Fibroblast of villous mesenchyme (primary cell): Measurements from ENCODE around the gene SYN1. TPM values are rescaled to one million over a fixed set of nuclear protein-coding genes. Genes with fewer than 3 reads are reported as not detected.

Experiments used
- DNase-seq: peaks from one replicate; pipeline ENCODE4 v3.0.0-alpha.2; 2010; ENCODE audit warnings: low read depth
- H3K4me3 ChIP-seq: 2 replicates; pipeline ENCODE4 v1.5.1; 2011; ENCODE audit warnings: low read depth, mild to moderate bottlenecking, low read length
- CTCF ChIP-seq: IDR thresholded peaks from 2 replicates; pipeline ENCODE4 v1.5.1; 2012; ENCODE audit warnings: low read depth, mild to moderate bottlenecking, low read length; ENCODE audit not compliant: insufficient read depth
- total RNA-seq: library from RNA; depleted of rRNA; stranded (reverse); fragments of >200 nt; gene quantifications from 2 replicates; pipeline ENCODE4 v1.2.3, GENCODE V29; 2012

SYN1 gene
- total RNA-seq, 1 donor: not detected

DNA sequence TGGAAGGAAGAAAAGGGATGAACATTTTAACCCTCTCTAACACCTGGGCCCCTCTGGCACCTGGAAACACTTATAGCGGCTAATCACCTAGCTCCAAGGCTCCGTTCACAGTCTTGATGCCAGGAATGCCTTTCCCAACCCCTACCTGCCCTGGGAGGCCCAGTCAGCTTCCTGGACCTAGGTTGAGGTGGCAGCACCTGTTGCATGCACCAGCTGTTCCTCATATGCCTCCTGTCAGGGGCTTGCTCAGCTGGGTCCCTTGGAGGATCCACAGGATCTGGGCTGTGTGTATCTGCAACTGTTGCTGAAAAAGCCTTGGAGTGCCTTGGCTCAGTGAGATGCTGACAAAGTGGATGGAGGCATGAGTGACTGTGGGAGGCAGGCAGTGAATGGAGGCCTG, 5.7 kb upstream of the SYN1 start:
- DNase-seq: no peak
- no peak for TF ChIP-seq CTCF
- no peak overlapping the region for H3K4me3 ChIP-seq

DNA sequence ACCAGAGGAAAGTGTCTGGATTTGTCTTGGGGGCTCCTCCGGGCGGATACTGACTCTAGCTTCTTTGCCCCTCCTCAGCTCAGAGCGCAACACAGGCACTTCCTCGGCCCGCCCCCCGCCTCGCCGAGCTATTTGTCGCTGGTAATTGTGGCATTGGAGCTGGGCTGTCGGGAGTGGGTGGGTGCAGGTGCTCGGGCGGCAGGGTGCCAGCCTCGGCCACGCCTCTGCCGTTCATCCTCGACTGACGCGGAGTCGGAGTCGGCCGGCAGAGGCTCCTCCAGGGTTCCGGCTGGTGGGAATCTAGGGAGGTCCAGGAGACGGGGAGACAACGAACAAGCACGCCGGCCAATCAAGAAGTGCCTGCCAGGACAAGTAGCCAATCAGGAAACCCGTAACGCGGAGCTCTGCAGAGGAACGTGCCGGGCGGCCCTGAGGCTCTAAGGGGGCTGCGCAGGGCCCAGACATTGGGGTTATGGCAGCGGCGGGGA, 3.9 kb upstream of the SYN1 start:
- DNase-seq: peak; percentile 82
- no peak for TF ChIP-seq CTCF
- peak overlapping the region; percentile 50 for H3K4me3 ChIP-seq

DNA sequence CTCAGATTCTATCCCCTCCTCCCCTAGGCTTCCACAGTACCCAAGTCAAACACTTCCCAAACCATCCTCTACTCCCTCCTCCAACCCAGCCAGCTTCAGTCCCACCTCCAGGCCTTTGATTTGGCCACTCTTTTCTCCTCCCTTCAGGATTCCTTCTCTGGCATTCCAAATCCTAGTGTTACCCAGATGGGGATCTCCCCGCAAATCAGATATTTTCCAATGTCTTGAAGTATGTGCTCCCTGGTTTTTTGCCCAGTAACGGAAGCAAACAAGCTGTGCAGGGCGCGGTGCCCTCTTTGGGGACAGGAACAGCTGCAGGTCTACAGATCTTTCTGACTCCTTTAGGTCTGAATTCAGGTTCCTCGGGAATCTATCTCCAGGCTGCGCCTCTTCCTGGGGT, 2.2 kb upstream of the SYN1 start:
- no peak for TF ChIP-seq CTCF
- H3K4me3 ChIP-seq: no peak overlapping the region
- no peak for DNase-seq

DNA sequence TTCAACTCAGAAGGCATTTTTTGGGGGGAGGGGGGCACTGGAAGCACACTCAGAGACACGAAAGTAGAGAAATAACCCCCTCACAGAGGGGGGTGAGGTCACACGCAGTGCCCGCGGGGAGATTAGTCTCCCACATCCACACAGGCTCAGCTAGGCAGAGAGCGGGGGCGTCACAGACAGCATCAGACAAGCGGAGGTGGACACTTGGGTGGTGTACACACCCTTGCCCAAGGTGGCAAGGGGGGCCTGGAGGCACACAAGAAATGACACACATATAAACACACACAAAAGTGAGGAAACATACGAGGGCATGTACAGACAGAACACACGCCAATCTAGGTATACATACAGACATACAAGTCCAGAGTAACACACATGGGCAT, 637 bp upstream of the SYN1 start:
- H3K4me3 ChIP-seq: no peak overlapping the region
- no peak for DNase-seq
- TF ChIP-seq CTCF: no peak

DNA sequence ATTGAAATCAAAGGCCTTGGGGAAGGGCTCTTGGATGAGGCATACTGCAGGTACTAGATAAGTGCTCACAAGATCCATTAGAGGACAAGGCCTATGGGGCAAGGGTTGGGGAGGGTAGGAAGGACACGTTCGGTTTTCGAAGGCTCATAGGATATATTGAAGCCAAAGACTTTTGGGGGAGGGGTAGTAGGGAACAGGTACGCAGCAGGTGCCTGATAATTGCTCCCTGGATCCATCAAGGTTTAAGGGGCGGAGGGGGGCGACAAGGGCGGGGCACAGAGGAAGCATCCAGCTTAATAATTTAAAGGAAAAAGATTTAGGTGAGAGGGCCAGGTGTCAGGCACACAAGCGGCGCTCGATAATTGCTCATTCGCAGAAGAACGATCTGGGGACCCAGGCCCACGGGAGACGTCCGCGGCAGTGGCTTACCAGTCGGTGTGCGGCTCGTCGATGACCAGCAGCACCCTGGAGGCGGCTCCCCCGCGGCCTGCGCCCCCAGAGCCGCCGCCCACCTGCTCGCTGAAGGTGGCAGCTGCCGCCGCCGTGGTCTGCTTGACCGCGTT, 653 bp downstream of the SYN1 start:
- no peak overlapping the region for H3K4me3 ChIP-seq
- no peak for DNase-seq
- TF ChIP-seq CTCF: no peak

DNA sequence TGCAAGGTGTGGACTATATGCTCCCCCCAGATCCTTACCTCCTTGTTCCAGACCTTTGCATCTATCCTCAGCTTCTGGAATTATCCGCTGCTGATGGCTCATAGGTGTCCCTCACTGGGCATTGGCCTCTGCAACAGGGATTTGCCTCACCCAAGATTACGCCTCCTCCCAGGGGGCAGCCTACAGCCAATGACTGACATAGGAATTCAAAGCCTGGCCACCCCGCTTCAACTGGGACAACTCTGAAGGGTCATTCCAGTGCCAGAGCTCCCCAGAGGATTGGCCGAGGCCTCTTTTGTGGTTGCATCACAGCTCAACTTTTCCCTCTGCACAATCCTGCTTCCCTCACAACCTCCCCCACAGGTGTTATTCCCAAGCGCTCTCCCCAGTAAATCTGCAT, 5.0 kb downstream of the SYN1 start:
- no peak for TF ChIP-seq CTCF
- DNase-seq: no peak
- no peak overlapping the region for H3K4me3 ChIP-seq

DNA sequence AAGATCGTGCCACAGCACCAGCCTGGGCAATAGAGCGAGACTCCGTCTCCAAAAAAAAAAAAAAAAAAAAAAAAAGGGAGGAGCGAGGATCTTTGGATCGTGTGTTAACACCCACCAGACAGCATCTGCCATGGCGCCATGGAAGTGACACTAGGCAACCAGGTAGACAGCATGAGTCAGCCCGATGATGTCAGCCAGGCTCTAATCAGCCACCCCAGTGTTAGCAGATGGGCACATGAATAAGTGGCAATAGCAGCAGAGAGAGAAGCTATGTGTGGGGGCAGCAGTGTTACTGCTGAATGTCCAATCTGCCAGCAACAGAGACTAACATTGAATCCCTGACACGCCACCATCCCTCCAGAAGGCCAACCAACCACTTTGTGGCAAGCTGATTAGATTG, 6.6 kb downstream of the SYN1 start:
- no peak overlapping the region for H3K4me3 ChIP-seq
- no peak for TF ChIP-seq CTCF
- no peak for DNase-seq
